Measurements from ENCODE around the gene ARHGAP12. TPM values are rescaled to one million over a fixed set of nuclear protein-coding genes. Genes with fewer than 3 reads are reported as not detected.

Gene ARHGAP12
- total and polyA plus RNA-seq, 4 donors: 8.6 to 66.0 (median 27.0) TPM

- peaks cover 0 to 17% (median 6%) of the 10 kb centered on the region in 5 donors for H3K4me1 ChIP-seq (ENCODE audit: control insufficient read depth in 5 of 5, insufficient read depth in 5 of 5, low read length in 5 of 5)
- 72 to 74% methylated on average over 11 of the region's 11 CpGs for WGBS, 2 donors
- DNase-seq (no peak), ATAC-seq (ENCODE audit: insufficient read depth, low FRiP score) (no peak)
- no peak overlapping the region for H3K9ac ChIP-seq (ENCODE audit: insufficient read depth in 1 of 2, low read length in 2 of 2)
- H3K27ac ChIP-seq (ENCODE audit: low read depth in 1 of 2, low read length in 1 of 2): no peak overlapping the region
- H3K27me3 ChIP-seq (ENCODE audit: control insufficient read depth in 3 of 3, insufficient read depth in 3 of 3, low read length in 2 of 3): no peaks in the 10 kb centered on the region
- no peaks in the 10 kb centered on the region for H3K36me3 ChIP-seq (ENCODE audit: control insufficient read depth in 4 of 4, insufficient read depth in 4 of 4, low read length in 4 of 4)
- no peak overlapping the region for H3K4me3 ChIP-seq
- TF ChIP-seq CTCF (IDR thresholded peaks at IDR 0.05; ENCODE audit: control extremely low read depth, extremely low read depth): no peak
- no peaks in the 10 kb centered on the region for H3K9me3 ChIP-seq (ENCODE audit: control insufficient read depth in 4 of 4, insufficient read depth in 3 of 4, low read length in 3 of 4)
These were observed 171.9 kb downstream of the ARHGAP12 start for GRCh38 chr10:31756729-31757110.

GRCh38 chr10:31756101-31756728 lies 172.4 kb downstream of the ARHGAP12 start:
- no peak for TF ChIP-seq CTCF (IDR thresholded peaks at IDR 0.05; ENCODE audit: control extremely low read depth, extremely low read depth)
- Histone ChIP-seq H3K4me3 (no peak overlapping the region), H3K27ac (ENCODE audit: low read depth in 1 of 2, low read length in 1 of 2) (no peak overlapping the region), H3K4me1 (ENCODE audit: control insufficient read depth in 5 of 5, insufficient read depth in 5 of 5, low read length in 5 of 5) (peaks cover 0 to 22% (median 9%) of the 10 kb centered on the region in 5 donors), H3K27me3 (ENCODE audit: control insufficient read depth in 3 of 3, insufficient read depth in 3 of 3, low read length in 2 of 3) (no peaks in the 10 kb centered on the region), H3K9ac (ENCODE audit: insufficient read depth in 1 of 2, low read length in 2 of 2) (no peak overlapping the region), H3K9me3 (ENCODE audit: control insufficient read depth in 4 of 4, insufficient read depth in 3 of 4, low read length in 3 of 4) (no peaks in the 10 kb centered on the region), H3K36me3 (ENCODE audit: control insufficient read depth in 4 of 4, insufficient read depth in 4 of 4, low read length in 4 of 4) (no peaks in the 10 kb centered on the region)
- ATAC-seq (ENCODE audit: insufficient read depth, low FRiP score): no peak
- DNase-seq: no peak
- WGBS, 2 donors: 75 to 89% methylated on average over 8 to 10 of the region's 10 CpGs

Small RNA genes lying within 50 kb of the gene (small RNA-seq; reads per million reads assigned to genes)
- not detected for gene RF00019 (ENCODE audit: low replicate concordance)

Other genes with a start within 250 kb of the ARHGAP12 start
- 100 to 1,000 TPM in 1 of 2 donors, 10 to 100 TPM in 1; 86.4 to 121 TPM for gene KIF5B, start 127.6 kb upstream of the ARHGAP12 start, total RNA-seq
- gene KIF5B, start 127.6 kb upstream of the ARHGAP12 start, polyA plus RNA-seq: 10 to 100 TPM; 37.6 to 49.5 TPM